ENCODE results near the gene TMEM43. TPM values are rescaled to one million over a fixed set of nuclear protein-coding genes. Genes with fewer than 3 reads are reported as not detected.
"Not testable (repeated sequence)": the region's sequence is repeated elsewhere in the genome, so short reads cannot be mapped to it uniquely, and the experiment has no call there.

Gene TMEM43
- total RNA-seq, 1 experiment from 2014 or later = 36.7 TPM

GRCh38 chr3:14120111-14120920, 4.5 kb upstream of the TMEM43 start:
- no peak overlapping the region for H3K18ac ChIP-seq (ENCODE audit: insufficient read length, low read depth, low read length)
- no peaks in the 10 kb centered on the region for H3K27me3 ChIP-seq (ENCODE audit: insufficient read depth, low read length)
- no peaks in the 10 kb centered on the region for H4K20me1 ChIP-seq (ENCODE audit: control insufficient read depth, insufficient read depth, insufficient read length)
- H3K79me2 ChIP-seq (ENCODE audit: insufficient read depth, low read length) = no peaks in the 10 kb centered on the region; the same call in 1 of the 2 replicates
- Mint-ChIP-seq H3K4me1 (peaks cover 32 to 43% of the 10 kb centered on the region in 2 experiments), H3K9me3 (peaks cover 0 to 8% of the 10 kb centered on the region in 2 experiments; a peak in 4 of 5 replicates), H3K27me3 (ENCODE audit: low read depth) (peaks cover 3% of the 10 kb centered on the region; the same call in 1 of the 2 replicates), H3K36me3 (ENCODE audit: insufficient read depth in 1 of 3, low read depth in 3 of 3) (peaks cover 26 to 31% (median 29%) of the 10 kb centered on the region in 3 experiments), H3K27ac (no peak overlapping the region; a peak in 1 of 7 replicates), H3K4me3 (no peak overlapping the region)
- TF ChIP-seq CTCF (conservative IDR thresholded peaks at IDR 0.05) = no peak
- H4K5ac ChIP-seq (ENCODE audit: insufficient read length, low read depth, low read length) = no peak overlapping the region
- H3K9me3 ChIP-seq (ENCODE audit: control insufficient read depth, low read depth, low read length) = no peaks in the 10 kb centered on the region
- no peak for DNase-seq
- no peak overlapping the region for H2BK15ac ChIP-seq (ENCODE audit: low read depth, low read length)
- H3K4me2 ChIP-seq (ENCODE audit: insufficient read depth, insufficient read length, low read length) = no peak overlapping the region
- no peak overlapping the region for H3T11ph ChIP-seq (ENCODE audit: low read length)
- H4K8ac ChIP-seq (replicated peaks; ENCODE audit: insufficient read length, low read depth, low read length) = no peak overlapping the region
- no peak overlapping the region for H2AK5ac ChIP-seq (ENCODE audit: insufficient read length, low read length)
- no peak overlapping the region for H2AFZ ChIP-seq (ENCODE audit: low read length)
- no peak overlapping the region for H3K9ac ChIP-seq (ENCODE audit: extremely low read depth, insufficient read length, low read length)
- H3K23ac ChIP-seq (ENCODE audit: insufficient read length, low read depth, low read length) = no peak overlapping the region
- no peak overlapping the region for H3K14ac ChIP-seq (ENCODE audit: insufficient read depth, low read length)
- no CpG with 5 or more reads among the region's 11 CpGs for WGBS (ENCODE audit: extremely low coverage, insufficient read length, low lambda C conversion rate)
- H3K79me1 ChIP-seq (ENCODE audit: insufficient read depth, low read depth, low read length, poor library complexity, severe bottlenecking) = no peaks in the 10 kb centered on the region
- no peak overlapping the region for H4K91ac ChIP-seq (ENCODE audit: insufficient read length, low read depth, low read length)
- H2BK5ac ChIP-seq (ENCODE audit: insufficient read length, low read length) = no peak overlapping the region
- no peak overlapping the region for H3K27ac ChIP-seq (ENCODE audit: insufficient read length, low read depth, low read length)
- H2BK20ac ChIP-seq (ENCODE audit: low read depth, low read length, poor library complexity, severe bottlenecking) = no peak overlapping the region
- no peak overlapping the region for H3K4ac ChIP-seq (ENCODE audit: low read depth, low read length)
- H2BK12ac ChIP-seq (ENCODE audit: insufficient read length, low read depth, low read length) = no peak overlapping the region
- no peak overlapping the region for H3K56ac ChIP-seq (ENCODE audit: insufficient read length, low read depth, low read length)
- no peaks in the 10 kb centered on the region for H3K4me1 ChIP-seq (ENCODE audit: insufficient read depth, low read length)
- H3K23me2 ChIP-seq (ENCODE audit: insufficient read length, low read depth, low read length, poor library complexity, severe bottlenecking) = peaks cover 11% of the 10 kb centered on the region
- no peak overlapping the region for H2BK120ac ChIP-seq (ENCODE audit: low read depth, low read length, poor library complexity, severe bottlenecking)

GRCh38 chr3:14120921-14121448, 3.9 kb upstream of the TMEM43 start:
- not testable (repeated sequence) for H3T11ph ChIP-seq (ENCODE audit: low read length)

More at GRCh38 chr3:14120921-14121448, 3.9 kb upstream of the TMEM43 start:
- WGBS (ENCODE audit: extremely low coverage, insufficient read length, low lambda C conversion rate) = no CpG with 5 or more reads among the region's 2 CpGs
- H3K4me1 ChIP-seq (ENCODE audit: insufficient read depth, low read length); H2AK5ac ChIP-seq (ENCODE audit: insufficient read length, low read length); H4K20me1 ChIP-seq (ENCODE audit: control insufficient read depth, insufficient read depth, insufficient read length); H4K8ac ChIP-seq (replicated peaks; ENCODE audit: insufficient read length, low read depth, low read length); H3K79me1 ChIP-seq (ENCODE audit: insufficient read depth, low read depth, low read length, poor library complexity, severe bottlenecking); H3K56ac ChIP-seq (ENCODE audit: insufficient read length, low read depth, low read length); H4K91ac ChIP-seq (ENCODE audit: insufficient read length, low read depth, low read length); H3K27me3 Mint-ChIP-seq (ENCODE audit: low read depth); H3K9me3 Mint-ChIP-seq; DNase-seq; H2BK15ac ChIP-seq (ENCODE audit: low read depth, low read length); H4K5ac ChIP-seq (ENCODE audit: insufficient read length, low read depth, low read length); H2AFZ ChIP-seq (ENCODE audit: low read length); H3K27me3 ChIP-seq (ENCODE audit: insufficient read depth, low read length); H2BK5ac ChIP-seq (ENCODE audit: insufficient read length, low read length); H3K14ac ChIP-seq (ENCODE audit: insufficient read depth, low read length); H2BK20ac ChIP-seq (ENCODE audit: low read depth, low read length, poor library complexity, severe bottlenecking); H3K4me2 ChIP-seq (ENCODE audit: insufficient read depth, insufficient read length, low read length); H3K27ac ChIP-seq (ENCODE audit: insufficient read length, low read depth, low read length); H3K23ac ChIP-seq (ENCODE audit: insufficient read length, low read depth, low read length); H3K4me3 Mint-ChIP-seq; H3K9me3 ChIP-seq (ENCODE audit: control insufficient read depth, low read depth, low read length); H3K9ac ChIP-seq (ENCODE audit: extremely low read depth, insufficient read length, low read length); H3K79me2 ChIP-seq (ENCODE audit: insufficient read depth, low read length); H3K4ac ChIP-seq (ENCODE audit: low read depth, low read length); H2BK120ac ChIP-seq (ENCODE audit: low read depth, low read length, poor library complexity, severe bottlenecking); H2BK12ac ChIP-seq (ENCODE audit: insufficient read length, low read depth, low read length); H3K18ac ChIP-seq (ENCODE audit: insufficient read length, low read depth, low read length): not testable (repeated sequence)
- H3K23me2 ChIP-seq (ENCODE audit: insufficient read length, low read depth, low read length, poor library complexity, severe bottlenecking) = peaks cover 14% of the 10 kb centered on the region
- Mint-ChIP-seq H3K27ac (peak overlapping the region in 1 of 3 experiments; percentile 28; a peak in 3 of 7 replicates), H3K4me1 (peaks cover 37 to 46% of the 10 kb centered on the region in 2 experiments), H3K36me3 (ENCODE audit: insufficient read depth in 1 of 3, low read depth in 3 of 3) (peaks cover 26 to 30% (median 29%) of the 10 kb centered on the region in 3 experiments)
